Urinary bladder (tissue), 4 donors: ENCODE results near the gene PUS10. TPM values are rescaled to one million over a fixed set of nuclear protein-coding genes. Genes with fewer than 3 reads are reported as not detected.
"Not testable (repeated sequence)": the region's sequence is repeated elsewhere in the genome, so short reads cannot be mapped to it uniquely, and the experiment has no call there.

Experiments used
- DNase-seq: peaks from one replicate; pipeline ENCODE4 v3.0.0-alpha.2; 2015; ENCODE audit errors: extremely low spot score
- H3K27ac ChIP-seq: one replicate; pipeline ENCODE4 v1.5.1; 2013; ENCODE audit warnings: low read depth, mild to moderate bottlenecking, moderate library complexity
- H3K36me3 ChIP-seq: one replicate; pipeline ENCODE4 v1.6.1; 2013; ENCODE audit warnings: mild to moderate bottlenecking, moderate library complexity; ENCODE audit not compliant: insufficient read depth
- H3K4me1 ChIP-seq: one replicate; pipeline ENCODE4 v1.6.1; 2013; ENCODE audit warnings: mild to moderate bottlenecking, moderate library complexity; ENCODE audit not compliant: insufficient read depth
- H3K4me3 ChIP-seq: one replicate; pipeline ENCODE4 v1.5.1; 2013; ENCODE audit warnings: low read depth, low read length
- WGBS: extraction: QIAGEN DNeasy Blood & Tissue Kit; methylation state at CpG from one replicate; pipeline ENCODE4 v1.1.7; 2013; 5-methylcytosine and 5-hydroxymethylcytosine counted together
- polyA plus RNA-seq: library from polyadenylated mRNA; stranded (reverse); fragments of 200-250 nt; gene quantifications from one replicate; pipeline ENCODE4 v1.2.3, GENCODE V29; 2013
- total RNA-seq: library from RNA; depleted of rRNA; stranded (reverse); fragments of >200 nt; gene quantifications from one replicate; pipeline ENCODE4 v1.2.3, GENCODE V29; 2014
- donor health status: healthy with polysubstance abuse.
- donor health status: healthy.

The PUS10 gene
- total and polyA plus RNA-seq, 2 donors, result 3.1 to 14.6 TPM

GRCh38 chr2:60958361-60958760, 59.7 kb downstream of the PUS10 start:
- no peak for DNase-seq
- no peaks in the 10 kb centered on the region for H3K4me1 ChIP-seq
- H3K27ac ChIP-seq, result peak overlapping the region; percentile 0
- H3K36me3 ChIP-seq, result no peaks in the 10 kb centered on the region
- WGBS, result 75% methylated on average over 3 of the region's 3 CpGs
- H3K4me3 ChIP-seq, result no peak overlapping the region

- WGBS, result 81% methylated on average over 5 of the region's 5 CpGs
- no peak overlapping the region for H3K4me3 ChIP-seq
These were observed 60.4 kb downstream of the PUS10 start for GRCh38 chr2:60957643-60958042.

GRCh38 chr2:60957224-60957623, 60.8 kb downstream of the PUS10 start:
- Histone ChIP-seq H3K4me3 (no peak overlapping the region), H3K36me3 (no peaks in the 10 kb centered on the region), H3K4me1 (no peaks in the 10 kb centered on the region), H3K27ac (peak overlapping the region; percentile 35)
- DNase-seq, result no peak
- WGBS, result 77% methylated on average over 8 of the region's 8 CpGs

More at GRCh38 chr2:60957643-60958042, 60.4 kb downstream of the PUS10 start:
- DNase-seq, result no peak
- Histone ChIP-seq H3K36me3 (no peaks in the 10 kb centered on the region), H3K4me1 (no peaks in the 10 kb centered on the region), H3K27ac (peak overlapping the region; percentile 45)

- H3K27ac ChIP-seq, result no peak overlapping the region
- no peak for DNase-seq
- no peaks in the 10 kb centered on the region for H3K4me1 ChIP-seq
- WGBS, result 42% methylated on average over 2 of the region's 2 CpGs
- H3K36me3 ChIP-seq, result no peaks in the 10 kb centered on the region
- no peak overlapping the region for H3K4me3 ChIP-seq
These were observed 63.9 kb downstream of the PUS10 start for GRCh38 chr2:60954139-60954538.

GRCh38 chr2:60948926-60949579, 69.0 kb downstream of the PUS10 start:
- 84% methylated on average over 6 of the region's 6 CpGs for WGBS
- Histone ChIP-seq H3K4me1 (no peaks in the 10 kb centered on the region), H3K36me3 (no peaks in the 10 kb centered on the region), H3K27ac (peak overlapping the region; percentile 23), H3K4me3 (no peak overlapping the region)
- DNase-seq, result no peak

- no peak for DNase-seq
- 88% methylated on average over 8 of the region's 8 CpGs for WGBS
- H3K36me3 ChIP-seq, result no peaks in the 10 kb centered on the region
- no peaks in the 10 kb centered on the region for H3K4me1 ChIP-seq
- no peak overlapping the region for H3K4me3 ChIP-seq
- peak overlapping the region; percentile 46 for H3K27ac ChIP-seq
These were observed 69.9 kb downstream of the PUS10 start for GRCh38 chr2:60948161-60948560.

GRCh38 chr2:60947056-60947455, 71.0 kb downstream of the PUS10 start:
- Histone ChIP-seq H3K4me1 (no peaks in the 10 kb centered on the region), H3K27ac (no peak overlapping the region), H3K4me3 (no peak overlapping the region), H3K36me3 (no peaks in the 10 kb centered on the region)
- WGBS, result 88% methylated on average over 4 of the region's 4 CpGs
- no peak for DNase-seq

GRCh38 chr2:60945341-60945740, 72.7 kb downstream of the PUS10 start:
- H3K4me3 ChIP-seq, result no peak overlapping the region
- no peak overlapping the region for H3K27ac ChIP-seq
- no peak for DNase-seq
- WGBS, result 69% methylated on average over 2 of the region's 2 CpGs
- H3K4me1 ChIP-seq, result no peaks in the 10 kb centered on the region
- no peaks in the 10 kb centered on the region for H3K36me3 ChIP-seq

GRCh38 chr2:60939622-60940021, 78.4 kb downstream of the PUS10 start:
- H3K36me3 ChIP-seq, result peaks cover 1% of the 10 kb centered on the region
- no peak overlapping the region for H3K27ac ChIP-seq
- no peaks in the 10 kb centered on the region for H3K4me1 ChIP-seq
- 82% methylated on average over 2 of the region's 2 CpGs for WGBS
- no peak for DNase-seq
- H3K4me3 ChIP-seq, result no peak overlapping the region

- no peak for DNase-seq
- no peak overlapping the region for H3K4me3 ChIP-seq
- no peaks in the 10 kb centered on the region for H3K4me1 ChIP-seq
- no peak overlapping the region for H3K27ac ChIP-seq
- peaks cover 1% of the 10 kb centered on the region for H3K36me3 ChIP-seq
- WGBS, result 96% methylated on average over 7 of the region's 7 CpGs
These were observed 79.8 kb downstream of the PUS10 start for GRCh38 chr2:60938301-60938700.

GRCh38 chr2:60936757-60937156, 81.3 kb downstream of the PUS10 start:
- peaks cover 1% of the 10 kb centered on the region for H3K36me3 ChIP-seq
- no peaks in the 10 kb centered on the region for H3K4me1 ChIP-seq
- DNase-seq, result no peak
- H3K27ac ChIP-seq, result no peak overlapping the region
- WGBS, result 87% methylated on average over 5 of the region's 5 CpGs
- no peak overlapping the region for H3K4me3 ChIP-seq

GRCh38 chr2:60934165-60934722, 83.8 kb downstream of the PUS10 start:
- no peak overlapping the region for H3K4me3 ChIP-seq
- no peak for DNase-seq
- peaks cover under 1% of the 10 kb centered on the region for H3K36me3 ChIP-seq
- WGBS, result 75% methylated on average over 2 of the region's 2 CpGs
- H3K27ac ChIP-seq, result no peak overlapping the region
- H3K4me1 ChIP-seq, result no peaks in the 10 kb centered on the region

- Histone ChIP-seq H3K4me3 (no peak overlapping the region), H3K36me3 (no peaks in the 10 kb centered on the region), H3K4me1 (no peaks in the 10 kb centered on the region), H3K27ac (no peak overlapping the region)
- DNase-seq, result no peak
- WGBS, result 94% methylated on average over 3 of the region's 3 CpGs
These were observed 85.1 kb downstream of the PUS10 start for GRCh38 chr2:60932954-60933353.

- H3K36me3 ChIP-seq, H3K4me1 ChIP-seq, H3K4me3 ChIP-seq, DNase-seq, H3K27ac ChIP-seq: not testable (repeated sequence)
- WGBS, result 95% methylated on average over 5 of the region's 5 CpGs
These were observed 86.0 kb downstream of the PUS10 start for GRCh38 chr2:60932061-60932460.
